K562 (cell line): Measurements from ENCODE around the gene WNT7B. TPM values are rescaled to one million over a fixed set of nuclear protein-coding genes. Genes with fewer than 3 reads are reported as not detected.

Source experiments
- ATAC-seq: fragments of 200-7000 bp; cut with Tn5 transposase; 3 replicates; pipeline ENCODE4 v1.9.1; 2020; ENCODE audit warnings: moderate library complexity
- BruUV-seq: library from RNA; stranded (reverse); fragments of 400-500 nt; replicated peaks from 2 replicates; lab custom pipeline; 2021; lab: Mats Ljungman, UMichigan
- CTCF ChIA-PET: fragments of 300-600 bp; formaldehyde crosslinking; extraction: SDS; loops from one replicate; lab custom pipeline; 2021; ENCODE audit warnings: low intra/inter-chr PET ratio; lab: Yijun Ruan, JAX
- POLR2A ChIA-PET: fragments of 300-600, 350-650 bp; sonication (Branson Sonifier 250); formaldehyde crosslinking; extraction: SDS; loops from one replicate; lab custom pipeline; 2021; ENCODE audit warnings: antibody characterized with exemption, inconsistent platforms; lab: Yijun Ruan, JAX
- DNase-seq, 4 experiments: peaks; one replicate each; pipeline versions ENCODE4 v3.0.0 to v3.0.0-alpha.2; 2011 to 2018; ENCODE audit warnings: low spot score in 3 of 4, mixed read lengths in 3 of 4; ENCODE audit errors: extremely low read depth in 1 of 4
- FAIRE-seq: peaks from 2 replicates; lab custom pipeline; 2011; peaks lifted over from hg19 to GRCh38; lab: Jason Lieb, UNC
- H2AFZ ChIP-seq: 2 replicates; pipeline ENCODE4 v1.6.0; 2011; ENCODE audit warnings: low read depth, low read length, control low read depth, inconsistent platforms
- H3K27ac ChIP-seq: fragments of 200-600 bp; 3 replicates; pipeline ENCODE4 v1.8.0; 2011; ENCODE audit warnings: low read depth, mild to moderate bottlenecking, control low read depth, inconsistent platforms, low read length, moderate library complexity, mixed read lengths; ENCODE audit errors: extremely low read depth
- H3K27me3 ChIP-seq, 2 experiments: fragments of 300-600 bp in 1 of 2; 2 replicates in 1 of 2; 3 replicates in 1 of 2; pipeline versions ENCODE4 v1.6.0 to v1.8.0; 2011; ENCODE audit warnings: inconsistent platforms in 2 of 2, low read length in 2 of 2, mild to moderate bottlenecking in 1 of 2, mixed read lengths in 1 of 2, moderate library complexity in 1 of 2; ENCODE audit not compliant: control insufficient read depth in 2 of 2, insufficient read depth in 2 of 2
- H3K36me3 ChIP-seq: fragments of 300-600 bp; 3 replicates; pipeline ENCODE4 v1.8.0; 2011; ENCODE audit warnings: mild to moderate bottlenecking, low read length, inconsistent platforms; ENCODE audit not compliant: control insufficient read depth, insufficient read depth
- H3K4me1 ChIP-seq, 2 experiments: fragments of 200-600 bp in 1 of 2; replicated peaks in 1 of 2; 2 replicates in 1 of 2; 3 replicates in 1 of 2; pipeline versions ENCODE4 v1.5.1 to v1.8.0; 2011; ENCODE audit warnings: inconsistent platforms in 2 of 2, low read length in 2 of 2, mild to moderate bottlenecking in 1 of 2, mixed read lengths in 1 of 2, moderate library complexity in 1 of 2; ENCODE audit not compliant: control insufficient read depth in 2 of 2, insufficient read depth in 2 of 2
- H3K4me2 ChIP-seq: 2 replicates; pipeline ENCODE4 v1.6.1; 2011; ENCODE audit warnings: low read length, control low read depth, inconsistent platforms, mixed read lengths; ENCODE audit not compliant: insufficient read depth
- H3K4me3 ChIP-seq: fragments of 200-600 bp; sonication (generic), shearing (Covaris generic); 2 replicates; pipeline ENCODE4 v1.5.1; 2016; ENCODE audit warnings: control low read depth, inconsistent platforms
- H3K79me2 ChIP-seq: fragments of 200-600 bp; 3 replicates; pipeline ENCODE4 v1.8.0; 2011; ENCODE audit warnings: low read length, inconsistent platforms; ENCODE audit not compliant: control insufficient read depth, insufficient read depth
- H3K9ac ChIP-seq, 2 experiments: 2 replicates each; pipeline versions ENCODE4 v1.6.0 to v1.6.1; 2011; ENCODE audit warnings: low read depth in 2 of 2, low read length in 2 of 2, control low read depth in 1 of 2, inconsistent platforms in 1 of 2, mild to moderate bottlenecking in 1 of 2, mixed read lengths in 1 of 2; ENCODE audit not compliant: insufficient read depth in 1 of 2
- H3K9me1 ChIP-seq: one replicate; pipeline ENCODE4 v1.6.0; 2011; ENCODE audit warnings: inconsistent platforms, mild to moderate bottlenecking, low read length, moderate library complexity; ENCODE audit not compliant: control insufficient read depth, insufficient read depth
- H3K9me3 ChIP-seq: replicated peaks from 2 replicates; pipeline ENCODE4 v1.5.1; 2011; ENCODE audit warnings: low read depth, low read length, inconsistent platforms; ENCODE audit not compliant: control insufficient read depth, insufficient read depth
- H4K20me1 ChIP-seq: replicated peaks from 2 replicates; pipeline ENCODE4 v1.6.1; 2011; ENCODE audit warnings: low read length, inconsistent platforms, mixed read lengths; ENCODE audit not compliant: control insufficient read depth, insufficient read depth
- ARID3B ChIP-seq: fragments of 250-450 bp; sonication (Bioruptor Pico); IDR thresholded peaks from 2 replicates; pipeline ENCODE4 v1.4.0; 2020; ENCODE audit warnings: borderline replicate concordance
- CBX8 ChIP-seq: fragments of 200-600 bp; sonication (generic); IDR thresholded peaks from 2 replicates; pipeline ENCODE4 v1.6.1; 2012; ENCODE audit warnings: borderline replicate concordance, mixed run types, low read depth, mild to moderate bottlenecking, moderate library complexity, mixed read lengths, low read length, control low read depth, inconsistent platforms; ENCODE audit not compliant: poor library complexity, severe bottlenecking; ENCODE audit errors: extremely low read depth
- COPS2 ChIP-seq: fragments of 450-650 bp; conservative IDR thresholded peaks from 2 replicates; pipeline ENCODE4 v1.6.1; 2016; ENCODE audit warnings: mild to moderate bottlenecking, moderate library complexity
- HDAC2 ChIP-seq: fragments of 450-650 bp; IDR thresholded peaks from 2 replicates; pipeline ENCODE4 v1.6.1; 2016; ENCODE audit warnings: mild to moderate bottlenecking
- HNRNPK ChIP-seq: fragments of 200-400 bp; formaldehyde crosslinking; IDR thresholded peaks from one replicate; pipeline ENCODE4 v1.6.1; 2018; ENCODE audit warnings: mild to moderate bottlenecking, low read depth, low read length; ENCODE audit not compliant: poor library complexity, severe bottlenecking
- HNRNPLL ChIP-seq: fragments of 200-400 bp; formaldehyde crosslinking; IDR thresholded peaks from 2 replicates; pipeline ENCODE4 v1.6.1; 2017; ENCODE audit warnings: low read length, low read depth, mild to moderate bottlenecking; ENCODE audit not compliant: poor library complexity, severe bottlenecking
- ID3 ChIP-seq, 2 experiments: fragments of 250-450 bp in 1 of 2; fragments of 450-650 bp in 1 of 2; sonication (Bioruptor Pico) in 1 of 2; IDR thresholded peaks; 2 replicates each; pipeline versions ENCODE4 v1.6.1 to v1.8.0; 2016 to 2021; ENCODE audit warnings: mild to moderate bottlenecking in 2 of 2, moderate library complexity in 2 of 2, missing compliant biosample characterization in 1 of 2, missing genetic modification characterization in 1 of 2
- KLF10 ChIP-seq: fragments of 250-450 bp; sonication (Bioruptor Pico); IDR thresholded peaks from 2 replicates; pipeline ENCODE4 v1.6.1; 2021; ENCODE audit warnings: matching md5 sums
- MITF ChIP-seq: IDR thresholded peaks from 2 replicates; pipeline ENCODE4 v1.6.1; 2014; ENCODE audit warnings: antibody characterized with exemption
- PCBP1 ChIP-seq: fragments of 200-400 bp; formaldehyde crosslinking; IDR thresholded peaks from 2 replicates; pipeline ENCODE4 v1.6.1; 2018; ENCODE audit warnings: mild to moderate bottlenecking, low read depth, low read length; ENCODE audit not compliant: poor library complexity, severe bottlenecking
- SPI1 ChIP-seq: IDR thresholded peaks from 2 replicates; pipeline ENCODE4 v1.6.1; 2011; ENCODE audit warnings: low read depth, low read length, control low read depth, borderline replicate concordance
- WGBS: fragments of 100-300 bp; shearing (Covaris generic); methylation state at CpG from one replicate; pipeline ENCODE4 v1.1.6; 2016; ENCODE audit warnings: low coverage, mixed read lengths; ENCODE audit not compliant: insufficient coverage; ENCODE audit errors: missing lambda C conversion rate; 5-methylcytosine and 5-hydroxymethylcytosine counted together
- in situ Hi-C: fragments of 300-500 bp; cut with MboI; formaldehyde crosslinking; loops from 4 replicates; pipeline ENCODE4 v1.15.0; 2018; ENCODE audit warnings: inconsistent platforms, mixed read lengths
- intact Hi-C: fragments of 100-400 bp; cut with micrococcal nuclease; formaldehyde crosslinking; loops from 2 replicates; pipeline ENCODE4 v1.14.2; 2022
- polyA plus RNA-seq, 8 experiments: library from polyadenylated mRNA; depleted of rRNA in 4 of 8; stranded (reverse) in 5 of 8; unstranded in 3 of 8; fragments of >200 nt; fragmentation: Nextera tagmentation in 2 of 8; fragmentation: Illumina TruSeq in 1 of 8; extraction: Ambion mirVana in 2 of 8; extraction: Trizol in 1 of 8; gene quantifications; 2 replicates each; pipeline versions ENCODE4 v1.2.1 to v1.2.3, GENCODE V29; 2011 to 2014; ENCODE audit warnings: inconsistent platforms in 1 of 8, missing spikeins in 1 of 8
- total RNA-seq, 7 experiments: library from RNA; depleted of rRNA in 6 of 7; stranded (reverse); fragments of >200 nt in 6 of 7; fragmentation: Illumina TruSeq in 2 of 7; extraction: Trizol in 2 of 7; gene quantifications; 2 replicates each; pipeline versions ENCODE4 v1.2.1 to v1.2.3, GENCODE V29; 2011 to 2021; ENCODE audit warnings: low replicate concordance in 1 of 7
- TF ChIP-seq, protein P1 (sequence below): sonication (generic); formaldehyde crosslinking; IDR thresholded peaks from 2 replicates; pipeline ENCODE4 v1.9.0; 2022; ENCODE audit warnings: mild to moderate bottlenecking, missing genetic modification reagents

The WNT7B gene
- total and polyA plus RNA-seq, 9 of the 15 experiments (the other 6 are each of a cell fraction or from before 2014, with no cell fraction given): not detected

- no peaks in the 10 kb centered on the region for H3K36me3 ChIP-seq
- no peaks in the 10 kb centered on the region for H3K79me2 ChIP-seq
- no peaks in the 10 kb centered on the region for H3K9me3 ChIP-seq
- H3K4me1 ChIP-seq: peaks cover 0 to 31% of the 10 kb centered on the region in 2 experiments; a peak in 2 of 5 replicates
- 0 out of 2 replicates have a peak, but pooled peaks cover 5% of the 10 kb centered on the region for H4K20me1 ChIP-seq
- intact Hi-C loops: no loop called here
- no peak overlapping the region for H3K4me2 ChIP-seq
- TF ChIP-seq SPI1: 0 out of 2 replicates have a peak, but pooled peaks have one; percentile 6
- TF ChIP-seq COPS2: no peak
- no peak for TF ChIP-seq HDAC2
- no peak for TF ChIP-seq CBX8
- no peak for TF ChIP-seq PCBP1
- no peak for TF ChIP-seq KLF10 (CRISPR knock-in tag)
- TF ChIP-seq HNRNPK: no peak
- TF ChIP-seq HNRNPLL: no peak
- TF ChIP-seq, protein P1, sequence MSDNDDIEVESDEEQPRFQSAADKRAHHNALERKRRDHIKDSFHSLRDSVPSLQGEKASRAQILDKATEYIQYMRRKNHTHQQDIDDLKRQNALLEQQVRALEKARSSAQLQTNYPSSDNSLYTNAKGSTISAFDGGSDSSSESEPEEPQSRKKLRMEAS (CRISPR knock-in tag): peak; percentile 72
- TF ChIP-seq MITF: no peak
- TF ChIP-seq ID3 (CRISPR knock-in tag; IDR thresholded peaks at IDR 0.05): no peak
- TF ChIP-seq ID3 (tag; IDR thresholded peaks at IDR 0.05): no peak
- no peak for TF ChIP-seq ARID3B (CRISPR knock-in tag)
- TF ChIP-seq, all 486 proteins: peak for 2
- in situ Hi-C loops: no loop called here
- no peak overlapping the region for H3K4me3 ChIP-seq
- no peak overlapping the region for H2AFZ ChIP-seq
- no peak for DNase-seq
- peaks cover 0 to 31% of the 10 kb centered on the region in 2 experiments; a peak in 2 of 5 replicates for H3K27me3 ChIP-seq
- H3K27ac ChIP-seq: no peak overlapping the region
- no TSS peak for BruUV-seq
- ChIA-PET CTCF (interaction anchor here (1.4 to 4.5 kb wide), 2 partner anchors 120 to 124 kb away, joined by 3 to 111 read pairs; no protein-coding TSS in a partner anchor), POLR2A (interaction anchor here (0.6 to 1.3 kb wide), 6 partner anchors 12 to 556 kb away, joined by 3 to 6 read pairs (median 3); no protein-coding TSS in a partner anchor)
- ATAC-seq: peak; percentile 67
- WGBS: 23% methylated on average over 15 of the region's 29 CpGs
- H3K9ac ChIP-seq: no peak overlapping the region; a peak in 1 of 4 replicates
- FAIRE-seq: no peak
- no peaks in the 10 kb centered on the region for H3K9me1 ChIP-seq
These were observed 19.5 kb upstream of the WNT7B start for GRCh38 chr22:45996241-45997076.
